Vagina (tissue), 2 donors: Measurements from ENCODE around the gene PRSS21.

Experiments
- CTCF ChIP-seq, 3 experiments: fragments of 450-650 bp in 2 of 3; fragments of 200-600 bp in 1 of 3; sonication (generic) in 1 of 3; IDR thresholded peaks; one replicate each; pipeline ENCODE4 v1.5.1; 2017 to 2019; ENCODE audit warnings: antibody characterized with exemption in 3 of 3, mild to moderate bottlenecking in 2 of 3, moderate library complexity in 2 of 3
- POLR2A ChIP-seq, 2 donors: fragments of 450-650 bp; IDR thresholded peaks; one replicate each; pipeline ENCODE4 v1.6.1; 2017; ENCODE audit warnings: antibody characterized with exemption in 2 of 2, mild to moderate bottlenecking in 2 of 2, moderate library complexity in 2 of 2

GRCh38 chr16:2773188-2773968 is 43.7 kb upstream of the PRSS21 start:
- TF ChIP-seq CTCF (IDR thresholded peaks at IDR 0.05) (no peak), POLR2A (IDR thresholded peaks at IDR 0.05) (no peak)
